OCI-LY1 (cell line): ENCODE measurements around the gene ALDH3A2.

Experiments used
- CTCF ChIP-seq: fragments of 200-600 bp; sonication (generic), shearing (Covaris generic); IDR thresholded peaks from 2 replicates; pipeline ENCODE4 v1.5.1; 2017; ENCODE audit warnings: mild to moderate bottlenecking, antibody characterized with exemption, low read length, moderate library complexity, mixed read lengths
- EZH2 ChIP-seq: fragments of 200-600 bp; sonication (generic), shearing (Covaris generic); IDR thresholded peaks from 2 replicates; pipeline ENCODE4 v1.8.0; 2017; ENCODE audit warnings: borderline replicate concordance, mixed run types, mild to moderate bottlenecking, antibody characterized with exemption, low read length, moderate library complexity, mixed read lengths

- no peak; the same call in 1 of the 2 replicates for TF ChIP-seq CTCF
- no peak for TF ChIP-seq EZH2
Observed at GRCh38 chr17:19648475-19649273, at the start of gene ALDH3A2.
